HCT116 (cell line): ENCODE results near the gene DDX10.

Experiments
- CTCF ChIP-seq, 3 experiments: fragments of 200-600 bp in 1 of 3; sonication (generic) in 1 of 3; IDR thresholded peaks in 2 of 3; conservative IDR thresholded peaks in 1 of 3; 2 replicates each; pipeline ENCODE4 v1.5.1; 2012 to 2017; ENCODE audit warnings: low read depth in 2 of 3, low read length in 2 of 3, antibody characterized with exemption in 1 of 3, borderline replicate concordance in 1 of 3, control low read depth in 1 of 3, mild to moderate bottlenecking in 1 of 3, mixed read lengths in 1 of 3, mixed run types in 1 of 3, moderate library complexity in 1 of 3; ENCODE audit not compliant: insufficient read depth in 1 of 3
- EZH2 ChIP-seq: fragments of 200-600 bp; sonication (generic); IDR thresholded peaks from 2 replicates; pipeline ENCODE4 v1.6.1; 2017; ENCODE audit warnings: antibody characterized with exemption, mixed run types
- REST ChIP-seq: IDR thresholded peaks from 2 replicates; pipeline ENCODE4 v1.6.1; 2012; ENCODE audit warnings: low read depth
- SP1 ChIP-seq: IDR thresholded peaks from 2 replicates; pipeline ENCODE4 v1.6.1; 2012; ENCODE audit warnings: low read depth
- SRF ChIP-seq: IDR thresholded peaks from 2 replicates; pipeline ENCODE4 v1.6.1; 2012; ENCODE audit warnings: low read depth
- ZNF274 ChIP-seq: fragments of 200-500 bp; sonication (Bioruptor generic); IDR thresholded peaks from 2 replicates; pipeline ENCODE4 v1.6.1; 2014; ENCODE audit warnings: mild to moderate bottlenecking, low read depth, low read length, inconsistent platforms

DNA sequence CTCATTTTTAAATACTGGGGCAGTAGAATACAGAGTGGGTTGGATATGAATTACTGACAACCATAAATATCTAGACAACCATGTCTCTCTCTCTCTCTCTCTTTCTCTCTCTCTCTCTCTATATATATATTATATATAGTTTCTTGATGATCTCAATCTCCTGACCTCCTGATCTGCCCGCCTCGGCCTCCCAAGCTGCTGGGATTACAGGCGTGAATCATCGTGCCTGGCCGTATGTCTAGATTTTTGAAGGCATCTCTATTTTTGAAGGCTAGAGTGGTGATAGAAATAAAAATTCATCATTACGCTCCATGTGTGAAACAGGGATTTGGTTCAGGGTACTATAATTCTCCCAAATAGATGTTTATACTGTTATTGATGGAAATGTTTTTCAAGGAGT, 84.1 kb downstream of the DDX10 start:
- no peak for TF ChIP-seq SRF
- TF ChIP-seq CTCF (IDR thresholded peaks at IDR 0.05 in 2 of 3, conservative IDR thresholded peaks at IDR 0.05 in 1 of 3; ENCODE audit: borderline replicate concordance in 1 of 3, insufficient read depth in 1 of 3, low read depth in 2 of 3, low read length in 2 of 3) = no peak
- TF ChIP-seq EZH2 = no peak
- TF ChIP-seq SP1 = no peak
- no peak for TF ChIP-seq REST
- TF ChIP-seq ZNF274 = no peak
